ENCODE results near the gene LARP4.

- TF ChIP-seq CTCF (conservative IDR thresholded peaks at IDR 0.05 in 1 of 2, IDR thresholded peaks at IDR 0.05 in 1 of 2; ENCODE audit: extremely low read depth in 1 of 2, insufficient read depth in 1 of 2, low read depth in 1 of 2, low read length in 2 of 2) (no peak), EZH2 (IDR thresholded peaks at IDR 0.05; ENCODE audit: borderline replicate concordance, low read length) (no peak)
Measured at GRCh38 chr12:50351120-50352043, 49.3 kb upstream of the LARP4 start.

Data from mammary epithelial cell (primary cell).